Hepatocyte (in vitro differentiated cells): Measurements from ENCODE around the gene SIX2. TPM values are rescaled to one million over a fixed set of nuclear protein-coding genes. Genes with fewer than 3 reads are reported as not detected.

Experiments
- DNase-seq: peaks from one replicate; pipeline ENCODE4 v3.0.0-alpha.2; 2016; ENCODE audit warnings: low spot score
- H2AFZ ChIP-seq: fragments of 200-600 bp; sonication (generic); 2 replicates; pipeline ENCODE4 v1.6.0; 2016; ENCODE audit warnings: antibody characterized with exemption, mild to moderate bottlenecking
- H3K27ac ChIP-seq: fragments of 200-600 bp; sonication (generic); 2 replicates; pipeline ENCODE4 v1.5.1; 2016; ENCODE audit warnings: mild to moderate bottlenecking
- H3K27me3 ChIP-seq: fragments of 200-600 bp; sonication (generic); 2 replicates; pipeline ENCODE4 v1.6.1; 2016
- H3K36me3 ChIP-seq: fragments of 200-600 bp; sonication (generic); replicated peaks from 2 replicates; pipeline ENCODE4 v1.5.1; 2016; ENCODE audit warnings: low read depth; ENCODE audit not compliant: insufficient read depth
- H3K4me1 ChIP-seq: fragments of 200-600 bp; sonication (generic); 2 replicates; pipeline ENCODE4 v1.5.1; 2016; ENCODE audit warnings: mild to moderate bottlenecking, moderate library complexity; ENCODE audit not compliant: insufficient read depth
- H3K4me2 ChIP-seq: fragments of 200-600 bp; sonication (generic); 2 replicates; pipeline ENCODE4 v1.6.0; 2016
- H3K4me3 ChIP-seq: fragments of 200-600 bp; sonication (generic); 2 replicates; pipeline ENCODE4 v1.5.1; 2016; ENCODE audit warnings: mild to moderate bottlenecking
- H3K79me2 ChIP-seq: fragments of 200-600 bp; sonication (generic); 2 replicates; pipeline ENCODE4 v1.6.0; 2017; ENCODE audit warnings: mild to moderate bottlenecking
- H3K9me2 ChIP-seq: fragments of 200-600 bp; sonication (generic); replicated peaks from 2 replicates; pipeline ENCODE4 v1.6.0; 2017; ENCODE audit warnings: mild to moderate bottlenecking; ENCODE audit not compliant: insufficient read depth
- H3K9me3 ChIP-seq: fragments of 200-600 bp; sonication (generic); 2 replicates; pipeline ENCODE4 v1.5.1; 2016; ENCODE audit warnings: low read depth, mild to moderate bottlenecking
- H4K20me1 ChIP-seq: fragments of 200-600 bp; sonication (generic); 2 replicates; pipeline ENCODE4 v1.6.0; 2016; ENCODE audit warnings: mild to moderate bottlenecking; ENCODE audit not compliant: insufficient read depth, poor library complexity, severe bottlenecking
- CTCF ChIP-seq: fragments of 200-600 bp; sonication (generic); IDR thresholded peaks from 2 replicates; pipeline ENCODE4 v1.5.1; 2016; ENCODE audit warnings: antibody characterized with exemption, mild to moderate bottlenecking; ENCODE audit not compliant: poor library complexity
- EZH2 ChIP-seq: fragments of 200-600 bp; sonication (generic); IDR thresholded peaks from 2 replicates; pipeline ENCODE4 v1.6.1; 2016; ENCODE audit warnings: antibody characterized with exemption, mild to moderate bottlenecking, borderline replicate concordance
- EZH2phosphoT487 ChIP-seq: fragments of 200-600 bp; sonication (generic); IDR thresholded peaks from one replicate; pipeline ENCODE4 v1.6.1; 2018; ENCODE audit warnings: antibody characterized with exemption, mild to moderate bottlenecking, low read depth, moderate library complexity; ENCODE audit not compliant: unreplicated experiment, severe bottlenecking
- WGBS: methylation state at CpG from one replicate; pipeline ENCODE4 v1.1.6; 2016; ENCODE audit warnings: low lambda C conversion rate; ENCODE audit errors: missing lambda C conversion rate; 5-methylcytosine and 5-hydroxymethylcytosine counted together
- polyA plus RNA-seq: library from polyadenylated mRNA; unstranded; fragments of >200 nt; fragmentation: Nextera tagmentation; extraction: Ambion mirVana; gene quantifications from 2 replicates; pipeline ENCODE4 v1.2.1, GENCODE V29; 2016
- total RNA-seq: library from RNA; depleted of rRNA; stranded (reverse); fragments of >200 nt; gene quantifications from 2 replicates; pipeline ENCODE4 v1.2.3, GENCODE V29; 2014

SIX2 gene
- total and polyA plus RNA-seq, 2 experiments from 2014 or later: 0.53 to 1.3 TPM

- Histone ChIP-seq H3K4me3 (no peak overlapping the region), H3K4me2 (no peak overlapping the region), H2AFZ (no peak overlapping the region), H3K9me2 (no peaks in the 10 kb centered on the region), H3K4me1 (peaks cover 25% of the 10 kb centered on the region), H3K79me2 (no peaks in the 10 kb centered on the region), H3K9me3 (no peaks in the 10 kb centered on the region), H3K27ac (no peak overlapping the region), H3K27me3 (peaks cover 90% of the 10 kb centered on the region), H4K20me1 (no peaks in the 10 kb centered on the region), H3K36me3 (no peaks in the 10 kb centered on the region)
- TF ChIP-seq CTCF (no peak), EZH2 (no peak), EZH2phosphoT487 (no peak)
- WGBS: 63% methylated on average over 10 of the region's 10 CpGs
- peak; percentile 28 for DNase-seq
These were observed 2.7 kb upstream of the SIX2 start for GRCh38 chr2:45011621-45012602.

DNA sequence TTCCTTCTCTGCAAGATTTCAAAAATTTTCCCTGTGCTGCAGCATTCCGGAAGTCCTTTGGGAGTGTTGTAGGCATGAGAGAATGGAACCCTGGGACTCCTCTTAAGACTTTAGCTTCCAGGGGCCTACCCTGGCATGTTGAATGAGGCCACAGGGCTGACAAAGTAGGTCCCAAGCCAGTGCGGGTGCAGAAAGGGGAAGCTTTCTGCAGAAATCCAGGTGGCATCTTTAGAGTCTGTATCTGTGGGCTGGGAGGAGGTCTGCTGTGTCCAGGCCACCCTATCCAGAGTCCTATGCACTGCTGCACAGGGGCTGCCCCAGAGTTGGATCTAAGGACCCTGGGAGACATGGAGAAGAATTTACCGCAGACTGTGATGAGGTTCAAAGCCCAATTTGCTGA, 1.9 kb upstream of the SIX2 start:
- WGBS: 68% methylated on average over 3 of the region's 3 CpGs
- TF ChIP-seq CTCF (no peak), EZH2 (no peak), EZH2phosphoT487 (no peak)
- H3K4me1 ChIP-seq: peaks cover 25% of the 10 kb centered on the region

DNA sequence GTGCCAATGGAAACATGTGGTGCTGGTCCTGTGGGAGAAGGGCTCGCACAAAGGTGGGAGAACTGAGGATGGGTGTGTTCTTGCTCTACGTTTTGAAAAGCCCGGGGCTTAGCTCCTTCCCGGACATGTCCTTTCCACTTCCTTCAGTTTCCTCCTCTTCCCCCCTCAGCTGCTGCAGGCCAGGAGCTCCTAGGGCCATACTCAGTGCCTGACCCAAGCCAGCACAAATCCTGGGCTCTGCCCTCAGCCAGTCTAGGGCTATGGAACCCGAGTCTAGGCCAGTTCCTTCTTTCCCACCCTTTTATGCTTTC, 1.4 kb upstream of the SIX2 start:
- Histone ChIP-seq H3K4me1 (peaks cover 25% of the 10 kb centered on the region), H3K9me2 (no peaks in the 10 kb centered on the region), H4K20me1 (no peaks in the 10 kb centered on the region), H3K79me2 (no peaks in the 10 kb centered on the region), H2AFZ (no peak overlapping the region), H3K27ac (peak overlapping the region; percentile 39), H3K4me3 (no peak overlapping the region), H3K27me3 (peaks cover 91% of the 10 kb centered on the region), H3K36me3 (no peaks in the 10 kb centered on the region), H3K9me3 (no peaks in the 10 kb centered on the region), H3K4me2 (peak overlapping the region; percentile 81)
- 15% methylated on average over 5 of the region's 5 CpGs for WGBS
- no peak for DNase-seq
- TF ChIP-seq EZH2 (no peak), EZH2phosphoT487 (no peak), CTCF (no peak)

More for the DNA sequence above, 1.9 kb upstream of the SIX2 start:
- H3K79me2 ChIP-seq: no peaks in the 10 kb centered on the region
- no peak for DNase-seq
- H3K4me2 ChIP-seq: no peak overlapping the region
- H3K36me3 ChIP-seq: no peaks in the 10 kb centered on the region
- H4K20me1 ChIP-seq: no peaks in the 10 kb centered on the region
- no peaks in the 10 kb centered on the region for H3K9me2 ChIP-seq
- no peak overlapping the region for H2AFZ ChIP-seq
- H3K27me3 ChIP-seq: peaks cover 91% of the 10 kb centered on the region
- no peak overlapping the region for H3K27ac ChIP-seq
- no peaks in the 10 kb centered on the region for H3K9me3 ChIP-seq
- no peak overlapping the region for H3K4me3 ChIP-seq
